Activated effector memory CD4-positive, alpha-beta T cell treated with anti-CD3 and anti-CD28 coated beads, Interleukin-2, amount 50 U/mL, for 16 hours (primary cell): ENCODE measurements around the gene IRF3.

ENCODE experiments used
- DNase-seq: peaks from one replicate; pipeline ENCODE4 v3.0.0-alpha.2; 2020

The IRF3 gene

DNA sequence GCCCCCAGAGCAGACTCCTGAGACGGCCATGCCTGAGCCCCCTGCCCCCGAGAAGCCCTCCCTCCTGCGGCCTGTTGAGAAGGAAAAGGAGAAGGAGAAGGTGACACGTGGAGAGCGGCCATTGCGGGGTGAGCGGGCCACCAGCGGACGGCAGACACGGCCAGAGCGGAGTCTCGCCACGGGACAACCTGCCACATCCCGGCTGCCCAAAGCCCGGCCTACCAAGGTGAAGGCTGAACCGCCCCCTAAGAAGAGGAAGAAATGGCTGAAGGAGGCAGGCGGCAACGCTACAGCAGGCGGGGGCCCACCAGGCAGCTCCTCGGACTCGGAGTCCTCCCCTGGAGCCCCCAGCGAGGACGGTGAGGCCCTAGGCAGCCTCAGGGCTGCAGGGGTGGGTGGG lies 49.8 kb downstream of the IRF3 start:
- DNase-seq = no peak

DNA sequence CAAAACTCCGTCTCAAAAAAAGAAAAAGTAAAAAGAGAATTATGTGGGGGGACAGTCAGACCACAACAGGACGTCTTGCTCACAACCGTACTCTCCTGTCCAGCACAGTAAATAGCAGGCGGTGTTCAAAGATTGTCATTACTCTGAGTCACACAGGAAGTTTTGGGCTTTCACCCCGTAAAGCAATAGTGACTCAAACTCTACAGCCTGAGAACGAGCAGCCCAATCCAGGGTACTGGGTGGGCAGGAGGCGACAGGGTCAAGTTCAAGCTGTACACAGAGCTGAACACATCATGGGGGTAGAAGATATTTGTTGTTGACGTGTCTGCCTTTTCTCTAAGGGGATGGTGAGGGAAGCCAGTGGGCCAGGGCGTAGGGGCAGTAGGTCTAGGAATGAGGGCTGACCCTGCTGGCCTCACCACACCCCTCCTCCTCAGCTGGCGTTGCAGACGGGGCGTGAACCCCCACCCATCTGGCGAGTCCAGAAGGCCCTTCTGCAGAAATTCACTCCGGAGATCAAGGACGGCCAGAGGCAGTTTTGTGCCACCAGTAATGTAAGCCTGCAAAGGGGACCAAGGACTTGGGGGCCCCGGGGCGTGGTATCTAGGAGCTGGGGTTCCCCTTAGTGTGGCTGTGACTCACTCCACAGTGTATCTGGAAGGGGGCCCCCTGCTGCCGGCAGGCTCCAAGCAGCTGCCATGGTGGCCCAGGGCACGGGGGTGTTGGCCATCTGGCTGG lies 51.4 kb downstream of the IRF3 start:
- no peak for DNase-seq

GRCh38 chr19:49613374-49613773 lies 52.3 kb downstream of the IRF3 start:
- no peak for DNase-seq
